GM21367 (cell line): ENCODE data around the gene IRF2BPL.
"Not testable (repeated sequence)": the region's sequence is repeated elsewhere in the genome, so short reads cannot be mapped to it uniquely, and the experiment has no call there.

Experiments used
- ATAC-seq: cut with Tn5 transposase; IDR thresholded peaks from one replicate; pipeline ENCODE4 v1.9.1; 2021; ENCODE audit not compliant: unreplicated experiment

The IRF2BPL gene

DNA sequence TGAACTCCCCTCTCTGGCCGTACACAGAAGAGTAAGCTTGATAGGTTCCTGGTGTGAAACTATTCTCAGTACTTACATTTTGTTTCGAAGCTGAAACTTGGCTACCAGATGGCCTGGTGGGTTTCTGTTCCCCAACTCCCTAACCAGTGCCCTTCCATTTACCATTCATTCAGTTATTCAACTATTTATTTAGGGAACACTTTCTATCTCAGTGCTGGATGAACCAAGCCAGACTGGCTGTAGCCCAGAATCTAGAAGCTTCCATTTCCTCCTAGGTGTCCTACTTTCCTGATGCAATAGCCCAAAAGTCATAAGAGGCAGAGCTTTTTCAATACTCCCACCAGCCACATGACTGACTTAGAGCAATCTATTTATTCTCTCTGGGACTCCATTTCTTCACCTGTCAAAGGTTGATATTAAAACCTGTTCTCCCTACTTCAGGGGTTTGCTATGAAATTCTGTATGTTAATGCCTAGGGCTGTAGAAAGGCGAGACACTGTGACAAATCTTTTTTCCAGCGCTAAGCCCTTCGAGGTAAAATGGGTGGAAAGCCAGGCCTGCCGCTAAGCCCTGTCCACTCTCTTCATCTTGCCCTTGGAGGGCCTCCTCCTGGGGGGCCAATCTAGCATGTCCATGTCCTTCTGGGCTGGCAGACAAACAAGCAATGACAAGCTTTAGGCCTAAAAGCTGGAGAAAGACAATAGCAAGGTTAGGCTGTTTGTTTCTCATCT, 8.1 kb upstream of the IRF2BPL start:
- ATAC-seq, result no peak

GRCh38 chr14:77035267-77035666, 6.8 kb upstream of the IRF2BPL start:
- ATAC-seq, result no peak

DNA sequence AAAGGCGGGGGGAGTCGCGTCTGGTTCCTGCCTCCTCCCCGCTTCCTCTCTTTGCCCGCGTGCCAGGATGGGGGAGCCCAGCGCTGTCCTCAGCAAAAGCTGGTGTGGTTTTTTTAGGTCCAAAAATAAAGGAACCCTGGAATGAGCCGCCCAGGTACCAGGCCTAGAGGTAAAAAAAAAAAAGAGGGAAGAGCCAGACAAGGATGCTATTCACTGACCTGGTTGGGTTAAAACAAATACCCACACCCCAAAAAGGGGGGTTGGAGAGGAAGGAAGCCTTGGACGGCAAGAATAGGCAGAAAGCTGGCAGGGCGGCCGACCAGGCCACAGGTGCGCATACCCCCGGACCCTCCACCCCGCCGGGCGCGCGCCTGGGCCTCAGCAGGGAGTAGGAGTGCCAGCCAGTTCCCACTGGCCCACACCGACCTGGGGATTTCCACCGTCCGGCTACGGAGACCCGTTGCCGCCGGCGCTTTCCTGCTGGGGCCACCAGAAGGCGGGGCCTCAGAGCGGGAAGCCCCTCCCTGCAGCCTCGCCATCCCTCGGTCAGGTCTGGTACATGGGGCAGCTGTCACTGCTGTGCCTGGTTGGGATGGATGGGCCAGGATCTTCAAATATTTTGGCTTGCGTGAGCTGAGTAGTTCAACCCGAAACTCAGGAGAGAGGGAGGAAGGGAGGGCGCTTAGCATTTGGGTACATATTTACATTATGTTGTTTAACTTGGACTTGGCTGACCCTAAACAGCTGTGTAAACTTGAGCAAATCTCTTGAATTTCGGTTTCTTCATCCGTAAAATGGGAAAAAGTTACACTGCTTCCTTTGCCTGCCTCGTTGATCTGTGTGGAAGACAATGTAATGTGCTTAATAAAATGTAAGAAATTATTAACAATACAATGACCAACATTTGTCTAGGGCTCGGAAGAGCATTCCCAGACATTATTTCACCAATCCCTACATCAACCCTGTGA, 5.4 kb upstream of the IRF2BPL start:
- ATAC-seq, result peak; percentile 53

DNA sequence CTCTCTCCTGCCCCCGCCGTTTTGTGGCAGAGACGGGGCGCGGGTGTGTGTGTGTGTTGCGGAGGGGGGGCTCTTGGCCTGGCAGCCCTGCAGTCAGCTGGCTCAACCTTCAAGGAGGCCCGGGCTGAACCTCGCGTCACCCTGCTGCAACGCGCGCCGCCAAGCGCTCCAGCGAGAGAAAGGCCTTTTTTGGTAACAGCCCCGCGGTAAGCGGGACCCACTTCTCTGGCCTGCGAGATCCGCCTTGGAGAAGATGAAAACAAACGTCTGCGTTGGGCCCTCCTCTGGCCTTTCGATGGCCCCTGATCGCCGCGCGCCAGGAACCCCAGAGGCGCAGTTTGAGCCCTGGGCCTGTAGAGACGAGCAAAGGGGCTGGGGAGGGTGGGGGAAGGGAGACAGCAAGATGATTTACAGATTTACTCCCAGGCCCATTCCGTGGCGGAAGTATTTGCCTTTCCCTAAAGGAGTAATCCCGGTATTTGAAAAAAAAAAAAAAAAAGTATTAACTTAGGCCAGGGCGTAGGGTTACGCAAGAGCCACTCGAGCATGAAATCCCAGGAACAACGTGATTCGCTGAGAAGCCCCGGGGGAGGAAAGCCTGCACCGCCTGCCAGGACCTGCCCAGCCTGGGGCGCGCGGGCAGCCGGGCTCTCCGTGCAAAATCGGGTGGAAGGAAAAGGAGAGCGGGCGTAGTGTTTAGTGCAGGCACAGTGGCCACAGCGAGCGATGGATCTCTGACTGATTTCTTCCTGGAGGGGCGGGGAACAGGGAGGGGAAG, 4.5 kb upstream of the IRF2BPL start:
- no peak for ATAC-seq

DNA sequence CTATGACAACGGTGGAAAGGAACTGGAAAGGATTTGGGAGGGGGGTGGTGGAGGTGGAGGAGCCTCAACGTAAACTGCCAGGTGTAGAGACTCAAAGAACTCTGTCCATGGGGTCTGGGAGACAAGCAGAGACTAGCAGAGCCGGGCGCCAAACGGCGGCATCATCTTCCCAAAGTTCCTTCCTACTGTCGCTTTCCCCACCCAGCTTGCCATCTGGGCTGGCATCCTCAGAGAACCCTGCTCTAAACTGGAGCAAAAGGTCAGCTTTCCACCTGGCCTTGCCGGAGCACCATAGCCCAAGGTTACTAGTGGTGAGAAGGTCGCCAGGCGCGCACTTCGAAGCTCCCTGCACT, 4.0 kb upstream of the IRF2BPL start:
- ATAC-seq, result no peak

DNA sequence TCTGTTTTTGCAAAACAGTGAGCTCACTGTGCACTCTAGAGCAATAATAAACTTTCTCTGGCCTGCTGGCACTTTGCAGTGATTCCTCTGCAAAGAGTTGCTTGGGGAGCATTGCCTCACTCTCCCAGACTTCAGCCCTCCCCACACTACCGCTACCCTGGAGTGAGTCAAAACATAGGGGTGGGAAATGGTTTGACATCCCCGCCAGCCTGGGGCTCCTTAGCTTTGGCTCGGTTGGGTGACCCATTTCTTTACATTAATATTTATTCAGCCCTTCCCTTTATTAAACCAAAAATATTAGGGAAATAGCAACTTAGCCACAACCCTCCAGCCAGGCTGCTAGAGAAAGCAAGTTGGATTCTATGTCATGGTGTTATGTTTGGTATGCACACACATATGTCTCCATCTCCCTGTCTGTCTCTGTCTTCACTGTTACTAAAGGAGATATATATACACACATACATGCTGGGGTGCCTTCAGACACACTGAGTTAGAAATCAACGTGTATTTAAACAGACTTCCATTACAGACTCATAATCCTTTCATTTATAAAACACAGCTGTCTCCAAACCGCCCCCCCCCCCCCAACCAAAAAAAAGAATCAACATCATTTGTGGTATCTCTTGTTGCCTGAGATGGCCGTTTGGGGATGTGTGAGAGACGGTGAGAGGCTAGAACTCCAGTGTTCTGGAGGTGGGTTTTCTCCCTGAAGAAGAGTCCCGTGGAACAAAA, 3.4 kb upstream of the IRF2BPL start:
- no peak for ATAC-seq

DNA sequence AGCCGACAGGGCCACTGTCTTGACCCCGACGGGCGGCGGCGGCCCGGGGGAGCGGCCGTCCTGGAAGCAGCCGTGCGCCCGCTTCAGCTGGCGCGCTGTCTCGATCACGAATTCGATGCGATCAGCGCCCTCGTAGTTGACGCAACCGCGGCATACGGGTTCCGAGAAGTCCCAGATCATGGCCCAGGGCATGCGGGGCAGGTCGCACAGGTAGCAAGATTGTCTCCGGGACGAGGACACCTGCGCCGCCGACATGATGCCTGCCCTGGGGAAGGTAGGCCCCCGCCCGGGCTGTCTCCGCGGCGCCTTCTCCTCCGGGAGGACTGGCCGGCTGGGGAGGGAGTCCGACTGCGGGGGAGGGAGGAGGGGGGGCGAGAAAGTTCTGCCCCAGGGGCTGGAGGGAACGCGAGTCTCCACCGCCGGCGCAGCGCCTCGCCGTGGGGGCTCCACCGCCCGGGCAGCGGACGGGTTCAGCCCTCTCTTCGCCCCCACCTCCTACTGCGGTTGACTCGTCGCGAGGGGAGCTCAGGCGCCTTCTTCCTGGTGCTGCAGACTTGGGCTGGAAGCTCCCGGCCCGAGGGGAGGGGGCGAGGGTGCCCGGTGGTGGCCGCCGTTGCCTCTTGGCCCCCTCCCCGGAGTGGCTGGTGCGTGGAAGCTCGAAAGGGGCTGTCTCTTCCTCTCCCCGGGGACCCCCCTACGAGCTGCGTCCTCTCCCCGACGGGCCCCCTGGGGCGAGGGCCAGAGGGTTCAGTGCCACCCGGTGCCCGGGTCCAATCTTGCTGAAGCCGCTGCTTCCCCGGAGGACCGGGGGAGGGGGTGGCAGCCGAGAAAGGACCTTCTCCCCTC, 747 bp downstream of the IRF2BPL start:
- peak; percentile 25 for ATAC-seq

DNA sequence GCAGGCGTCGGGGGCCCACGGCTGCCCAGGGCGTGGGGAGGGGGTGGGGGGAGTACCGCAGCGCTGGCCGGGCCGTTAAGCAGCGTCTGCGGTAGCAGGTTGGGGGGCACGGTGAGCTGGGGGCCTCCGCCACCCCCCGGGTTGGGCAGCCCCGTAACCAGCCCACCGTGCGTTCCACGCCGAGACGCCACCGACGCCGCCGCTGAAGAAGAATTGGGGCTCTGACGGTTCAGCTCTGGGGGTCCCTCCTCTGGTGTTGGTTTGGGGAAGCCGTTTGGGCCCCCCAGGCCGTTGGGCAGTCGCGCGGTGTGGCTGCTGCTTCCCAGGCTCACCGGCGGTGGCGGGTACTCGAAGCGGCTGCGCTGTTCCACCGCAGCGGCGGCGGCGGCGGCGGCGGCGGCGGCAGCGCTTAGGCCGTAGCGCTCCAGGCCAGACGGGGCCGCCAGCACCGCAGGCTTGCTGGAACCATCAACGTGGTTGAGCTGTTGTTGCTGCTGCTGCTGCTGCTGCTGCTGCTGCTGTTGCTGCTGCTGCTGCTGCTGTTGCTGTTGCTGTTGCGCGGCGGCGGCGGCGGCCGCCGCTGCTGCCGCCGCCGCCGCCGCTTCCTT, 1.5 kb downstream of the IRF2BPL start:
- ATAC-seq, result no peak

DNA sequence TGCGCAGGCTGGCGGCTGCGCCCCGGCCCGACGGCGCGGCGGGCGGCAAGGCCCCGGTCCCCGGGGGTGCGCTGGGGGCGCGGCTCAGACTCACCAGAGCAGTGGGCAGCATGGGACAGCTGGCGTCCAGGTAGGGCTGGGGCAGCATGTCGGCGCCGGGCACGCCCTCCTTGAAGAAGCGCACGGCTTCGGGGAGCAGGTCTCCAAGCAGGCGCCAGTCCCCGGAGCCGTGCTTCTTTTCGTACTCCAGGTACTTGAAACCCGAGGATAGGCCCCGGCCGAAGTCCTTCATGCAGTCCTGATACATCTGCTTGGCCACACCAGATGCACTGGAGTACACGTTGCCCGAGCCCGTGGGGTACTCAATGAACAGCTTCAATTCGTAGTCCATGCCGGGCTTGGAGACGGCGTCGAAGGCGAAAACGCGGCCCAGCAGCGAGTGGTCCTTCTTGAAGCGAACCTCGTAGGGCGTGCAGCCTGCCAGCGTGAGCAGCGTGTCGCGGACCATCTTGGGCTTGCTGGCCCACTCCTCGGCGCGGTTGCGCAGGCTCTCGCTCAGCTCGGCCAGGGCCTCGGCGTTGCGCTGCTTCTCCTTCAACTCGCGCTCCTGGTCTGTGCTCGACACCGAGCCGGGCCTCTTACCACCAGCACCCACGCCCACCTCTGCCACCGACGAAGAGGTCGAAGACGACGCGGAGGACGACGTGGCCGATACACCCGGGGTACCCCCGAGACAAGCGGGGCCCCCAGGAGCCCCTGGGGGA, 2.2 kb downstream of the IRF2BPL start:
- ATAC-seq, result no peak

DNA sequence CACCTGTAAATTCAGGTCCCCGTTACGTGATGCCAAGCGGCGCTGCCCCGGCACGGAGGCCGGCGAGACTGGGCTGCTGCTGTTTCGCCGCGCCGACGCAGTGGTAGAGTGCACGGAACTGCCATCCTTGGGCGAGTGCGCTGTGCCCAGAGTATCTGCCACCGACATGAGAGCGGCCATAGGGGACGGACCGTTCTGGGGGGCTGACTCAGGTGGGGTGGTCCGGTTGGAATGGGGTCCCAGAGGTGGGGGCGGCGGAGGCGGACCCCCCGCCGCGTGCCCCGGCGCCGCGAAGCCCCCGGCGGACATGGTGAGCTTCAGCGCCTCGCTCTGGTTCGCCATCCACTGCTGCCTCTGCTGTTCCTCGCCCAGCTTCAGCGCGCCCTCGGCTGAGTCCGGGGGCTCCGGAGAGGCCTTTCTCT, 2.8 kb downstream of the IRF2BPL start:
- no peak for ATAC-seq

- ATAC-seq, result no peak
These were observed 4.3 kb downstream of the IRF2BPL start for GRCh38 chr14:77024171-77024691.

DNA sequence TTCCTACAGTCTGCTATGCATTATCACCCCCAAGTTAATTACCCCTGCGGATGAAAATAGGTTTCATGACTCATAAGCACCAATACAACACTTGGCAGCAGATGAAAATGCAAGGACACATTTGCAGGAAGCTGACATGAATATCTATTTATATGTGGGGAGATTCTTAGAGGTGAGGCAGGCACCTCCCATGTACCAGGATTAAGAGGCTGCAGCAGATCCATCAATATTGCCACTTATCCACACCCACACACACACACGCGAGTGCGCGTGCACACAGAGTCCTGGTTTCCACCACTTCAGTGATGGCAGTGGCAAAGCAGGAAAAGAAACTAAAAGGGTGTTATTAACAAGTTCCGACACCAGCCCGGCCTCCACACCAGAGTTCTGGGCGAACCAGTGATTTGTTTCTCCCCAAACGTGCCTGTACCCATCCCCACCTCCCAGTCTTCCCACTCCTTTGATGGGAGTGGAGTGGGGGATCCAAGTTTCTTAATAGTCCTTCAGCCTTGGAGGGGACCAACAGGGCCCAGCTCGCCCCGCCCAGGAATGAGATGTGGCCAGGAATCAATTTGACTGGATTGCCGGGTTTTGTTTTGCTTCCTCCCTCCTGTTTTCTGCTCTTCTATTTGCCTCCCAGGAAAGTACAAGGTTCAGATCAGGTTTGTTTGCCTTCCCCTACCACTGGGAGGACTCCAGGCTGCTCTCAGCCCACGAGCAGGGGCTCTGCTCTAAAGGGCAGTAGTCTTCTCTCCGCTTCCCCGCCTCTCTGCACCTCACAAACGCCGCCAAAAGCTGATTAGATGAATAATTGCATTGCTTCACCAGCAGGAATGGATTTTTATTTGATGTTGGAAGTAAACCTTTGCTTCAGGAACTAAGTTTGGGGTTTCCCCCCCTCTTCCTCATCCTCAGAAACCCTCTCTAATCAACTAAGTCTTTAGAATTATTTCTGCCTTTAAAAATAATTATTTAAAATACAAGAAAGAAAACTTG, 5.2 kb downstream of the IRF2BPL start:
- ATAC-seq, result no peak

- ATAC-seq, result peak; percentile 51
These were observed 6.2 kb downstream of the IRF2BPL start for GRCh38 chr14:77022236-77022852.

- ATAC-seq, result not testable (repeated sequence)
These were observed 7.1 kb downstream of the IRF2BPL start for GRCh38 chr14:77021424-77021823.

- ATAC-seq, result no peak
These were observed 9.7 kb downstream of the IRF2BPL start for GRCh38 chr14:77018785-77019184.

- no peak for ATAC-seq
These were observed 10.8 kb downstream of the IRF2BPL start for GRCh38 chr14:77017666-77018065.

- ATAC-seq, result no peak
These were observed 13.8 kb downstream of the IRF2BPL start for GRCh38 chr14:77014734-77015133.
